ENCODE results near the gene ELMO3. TPM values are rescaled to one million over a fixed set of nuclear protein-coding genes. Genes with fewer than 3 reads are reported as not detected.
A peak's percentile ranks its signal among the peaks of the same experiment; 100 is the strongest.

Gene ELMO3
- total and polyA plus RNA-seq, 2 of the 13 experiments (the other 11 are each of a cell fraction or from before 2014, with no cell fraction given), result 2.6 to 4.0 TPM

DNA sequence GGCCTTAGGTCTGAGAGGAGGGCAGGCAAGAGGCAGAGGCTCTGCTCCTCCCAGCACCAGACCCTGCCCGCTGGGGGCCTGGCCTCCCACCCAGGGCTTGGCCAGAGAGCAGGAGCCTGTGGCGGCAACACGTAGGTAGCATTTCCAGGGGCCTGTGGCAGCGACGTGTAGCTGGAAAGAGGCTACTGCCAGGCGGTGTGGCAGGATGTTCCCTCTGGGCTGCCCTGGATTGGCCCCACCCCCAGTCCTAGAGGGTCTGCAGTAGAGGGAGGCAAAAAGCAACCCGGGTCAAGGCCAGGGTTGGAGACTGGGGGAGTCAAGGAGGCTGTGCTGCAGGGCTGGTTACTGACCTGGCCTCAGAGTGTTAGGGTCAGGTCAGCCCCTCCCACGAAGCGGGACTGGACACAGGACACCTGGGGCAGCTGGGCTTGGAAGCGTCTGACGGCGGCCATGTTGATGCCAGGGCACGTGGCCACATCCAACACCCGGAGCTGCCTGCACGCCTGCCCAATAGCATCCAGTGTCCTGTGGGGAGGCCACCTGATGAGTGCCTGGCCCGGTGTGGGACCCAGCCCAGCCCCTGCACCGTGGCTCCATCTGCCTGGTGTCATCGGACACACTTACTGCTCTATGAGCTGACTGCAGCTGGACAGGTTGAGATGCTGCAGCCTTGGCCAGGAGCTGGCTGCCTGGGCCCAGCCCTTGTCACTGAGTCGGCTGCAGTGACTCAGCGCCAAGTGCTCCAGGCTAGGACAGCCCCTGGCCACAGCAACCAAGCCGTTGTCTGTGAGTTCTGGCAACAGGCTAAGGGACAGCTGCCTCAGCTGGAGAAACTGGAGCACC, 8.5 kb downstream of the ELMO3 start (continued):
- 0 out of 2 replicates have a peak, but pooled peaks have one; percentile 23 for TF ChIP-seq ZNF782 (CRISPR knock-in tag; IDR thresholded peaks at IDR 0.05; ENCODE audit: borderline replicate concordance)
- peak; percentile 73 for TF ChIP-seq KDM2A (CRISPR knock-in tag; IDR thresholded peaks at IDR 0.05; ENCODE audit: borderline replicate concordance, low read depth)
- 0 out of 2 replicates have a peak, but pooled peaks have one; percentile 53 for TF ChIP-seq JUN (CRISPR knock-in tag; IDR thresholded peaks at IDR 0.05)
- TF ChIP-seq MED13 (CRISPR knock-in tag; IDR thresholded peaks at IDR 0.05), result no peak
- TF ChIP-seq ZFP90 (CRISPR knock-in tag; IDR thresholded peaks at IDR 0.05; ENCODE audit: borderline replicate concordance), result 0 out of 2 replicates have a peak, but pooled peaks have one; percentile 35
- TF ChIP-seq ZSCAN9 (CRISPR knock-in tag; IDR thresholded peaks at IDR 0.05; ENCODE audit: borderline replicate concordance), result no peak
- TF ChIP-seq THAP11 (CRISPR knock-in tag; IDR thresholded peaks at IDR 0.05), result no peak
- TF ChIP-seq, protein P1, sequence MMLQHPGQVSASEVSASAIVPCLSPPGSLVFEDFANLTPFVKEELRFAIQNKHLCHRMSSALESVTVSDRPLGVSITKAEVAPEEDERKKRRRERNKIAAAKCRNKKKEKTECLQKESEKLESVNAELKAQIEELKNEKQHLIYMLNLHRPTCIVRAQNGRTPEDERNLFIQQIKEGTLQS (CRISPR knock-in tag; IDR thresholded peaks at IDR 0.05), result no peak
- peak; percentile 11 for TF ChIP-seq SRSF1 (optimal IDR thresholded peaks at IDR 0.05; ENCODE audit: low read depth, low read length)
- 0 out of 2 replicates have a peak, but pooled peaks have one; percentile 24 for TF ChIP-seq RAD21 (CRISPR knock-in tag; IDR thresholded peaks at IDR 0.05)
- TF ChIP-seq, protein P2, sequence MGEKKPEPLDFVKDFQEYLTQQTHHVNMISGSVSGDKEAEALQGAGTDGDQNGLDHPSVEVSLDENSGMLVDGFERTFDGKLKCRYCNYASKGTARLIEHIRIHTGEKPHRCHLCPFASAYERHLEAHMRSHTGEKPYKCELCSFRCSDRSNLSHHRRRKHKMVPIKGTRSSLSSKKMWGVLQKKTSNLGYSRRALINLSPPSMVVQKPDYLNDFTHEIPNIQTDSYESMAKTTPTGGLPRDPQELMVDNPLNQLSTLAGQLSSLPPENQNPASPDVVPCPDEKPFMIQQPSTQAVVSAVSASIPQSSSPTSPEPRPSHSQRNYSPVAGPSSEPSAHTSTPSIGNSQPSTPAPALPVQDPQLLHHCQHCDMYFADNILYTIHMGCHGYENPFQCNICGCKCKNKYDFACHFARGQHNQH (CRISPR knock-in tag; IDR thresholded peaks at IDR 0.05), result no peak
- no peak for TF ChIP-seq EZH2 (conservative IDR thresholded peaks at IDR 0.05; ENCODE audit: low read depth, low read length)
- TF ChIP-seq, protein P3, sequence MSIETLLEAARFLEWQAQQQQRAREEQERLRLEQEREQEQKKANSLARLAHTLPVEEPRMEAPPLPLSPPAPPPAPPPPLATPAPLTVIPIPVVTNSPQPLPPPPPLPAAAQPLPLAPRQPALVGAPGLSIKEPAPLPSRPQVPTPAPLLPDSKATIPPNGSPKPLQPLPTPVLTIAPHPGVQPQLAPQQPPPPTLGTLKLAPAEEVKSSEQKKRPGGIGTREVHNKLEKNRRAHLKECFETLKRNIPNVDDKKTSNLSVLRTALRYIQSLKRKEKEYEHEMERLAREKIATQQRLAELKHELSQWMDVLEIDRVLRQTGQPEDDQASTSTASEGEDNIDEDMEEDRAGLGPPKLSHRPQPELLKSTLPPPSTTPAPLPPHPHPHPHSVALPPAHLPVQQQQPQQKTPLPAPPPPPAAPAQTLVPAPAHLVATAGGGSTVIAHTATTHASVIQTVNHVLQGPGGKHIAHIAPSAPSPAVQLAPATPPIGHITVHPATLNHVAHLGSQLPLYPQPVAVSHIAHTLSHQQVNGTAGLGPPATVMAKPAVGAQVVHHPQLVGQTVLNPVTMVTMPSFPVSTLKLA (IDR thresholded peaks at IDR 0.05), result no peak
- peak; percentile 38; the same call in 1 of the 2 replicates for TF ChIP-seq SP4 (CRISPR knock-in tag; IDR thresholded peaks at IDR 0.05)
- TF ChIP-seq NR2C2 (CRISPR knock-in tag; IDR thresholded peaks at IDR 0.05; ENCODE audit: borderline replicate concordance), result 0 out of 2 replicates have a peak, but pooled peaks have one; percentile 52
- no peak for TF ChIP-seq PITX1 (CRISPR knock-in tag; IDR thresholded peaks at IDR 0.05)
- TF ChIP-seq ATAD3A (CRISPR knock-in tag; IDR thresholded peaks at IDR 0.05), result no peak
- no peak for TF ChIP-seq ZNF264 (CRISPR knock-in tag; IDR thresholded peaks at IDR 0.05)
- TF ChIP-seq, protein P4, sequence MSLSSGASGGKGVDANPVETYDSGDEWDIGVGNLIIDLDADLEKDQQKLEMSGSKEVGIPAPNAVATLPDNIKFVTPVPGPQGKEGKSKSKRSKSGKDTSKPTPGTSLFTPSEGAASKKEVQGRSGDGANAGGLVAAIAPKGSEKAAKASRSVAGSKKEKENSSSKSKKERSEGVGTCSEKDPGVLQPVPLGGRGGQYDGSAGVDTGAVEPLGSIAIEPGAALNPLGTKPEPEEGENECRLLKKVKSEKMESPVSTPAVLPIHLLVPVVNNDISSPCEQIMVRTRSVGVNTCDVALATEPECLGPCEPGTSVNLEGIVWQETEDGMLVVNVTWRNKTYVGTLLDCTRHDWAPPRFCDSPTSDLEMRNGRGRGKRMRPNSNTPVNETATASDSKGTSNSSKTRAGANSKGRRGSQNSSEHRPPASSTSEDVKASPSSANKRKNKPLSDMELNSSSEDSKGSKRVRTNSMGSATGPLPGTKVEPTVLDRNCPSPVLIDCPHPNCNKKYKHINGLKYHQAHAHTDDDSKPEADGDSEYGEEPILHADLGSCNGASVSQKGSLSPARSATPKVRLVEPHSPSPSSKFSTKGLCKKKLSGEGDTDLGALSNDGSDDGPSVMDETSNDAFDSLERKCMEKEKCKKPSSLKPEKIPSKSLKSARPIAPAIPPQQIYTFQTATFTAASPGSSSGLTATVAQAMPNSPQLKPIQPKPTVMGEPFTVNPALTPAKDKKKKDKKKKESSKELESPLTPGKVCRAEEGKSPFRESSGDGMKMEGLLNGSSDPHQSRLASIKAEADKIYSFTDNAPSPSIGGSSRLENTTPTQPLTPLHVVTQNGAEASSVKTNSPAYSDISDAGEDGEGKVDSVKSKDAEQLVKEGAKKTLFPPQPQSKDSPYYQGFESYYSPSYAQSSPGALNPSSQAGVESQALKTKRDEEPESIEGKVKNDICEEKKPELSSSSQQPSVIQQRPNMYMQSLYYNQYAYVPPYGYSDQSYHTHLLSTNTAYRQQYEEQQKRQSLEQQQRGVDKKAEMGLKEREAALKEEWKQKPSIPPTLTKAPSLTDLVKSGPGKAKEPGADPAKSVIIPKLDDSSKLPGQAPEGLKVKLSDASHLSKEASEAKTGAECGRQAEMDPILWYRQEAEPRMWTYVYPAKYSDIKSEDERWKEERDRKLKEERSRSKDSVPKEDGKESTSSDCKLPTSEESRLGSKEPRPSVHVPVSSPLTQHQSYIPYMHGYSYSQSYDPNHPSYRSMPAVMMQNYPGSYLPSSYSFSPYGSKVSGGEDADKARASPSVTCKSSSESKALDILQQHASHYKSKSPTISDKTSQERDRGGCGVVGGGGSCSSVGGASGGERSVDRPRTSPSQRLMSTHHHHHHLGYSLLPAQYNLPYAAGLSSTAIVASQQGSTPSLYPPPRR (CRISPR knock-in tag; IDR thresholded peaks at IDR 0.05; ENCODE audit: borderline replicate concordance), result peak; percentile 23; the same call in 1 of the 2 replicates
- TF ChIP-seq ZNF7 (CRISPR knock-in tag; IDR thresholded peaks at IDR 0.05), result no peak
- TF ChIP-seq ZKSCAN8 (CRISPR knock-in tag; IDR thresholded peaks at IDR 0.05; ENCODE audit: borderline replicate concordance), result no peak
- TF ChIP-seq FOXA3 (CRISPR knock-in tag; IDR thresholded peaks at IDR 0.05), result no peak
- TF ChIP-seq ZMYM2 (CRISPR knock-in tag; IDR thresholded peaks at IDR 0.05), result 0 out of 2 replicates have a peak, but pooled peaks have one; percentile 49

All from HepG2 (cell line).